RWPE1 (cell line): Measurements from ENCODE around the gene LILRB2.

Experiments used
- CTCF ChIA-PET: fragments of 350-600 bp; sonication (Branson Sonifier 250); formaldehyde crosslinking; extraction: SDS; loops from one replicate; lab custom pipeline; 2021; lab: Yijun Ruan, JAX
- POLR2A ChIA-PET: fragments of 400-600 bp; formaldehyde crosslinking; extraction: SDS; loops from one replicate; lab custom pipeline; 2020; ENCODE audit warnings: antibody characterized with exemption; ENCODE audit not compliant: low non-redundant PET; lab: Yijun Ruan, JAX
- DNase-seq: peaks from one replicate; pipeline ENCODE4 v3.0.0; 2012; ENCODE audit warnings: low spot score
- H3K27ac ChIP-seq: fragments of 450-650 bp; 2 replicates; pipeline ENCODE4 v1.5.1; 2017
- CTCF ChIP-seq: fragments of 450-650 bp; conservative IDR thresholded peaks from 2 replicates; pipeline ENCODE4 v1.5.1; 2017; ENCODE audit warnings: low read depth, mild to moderate bottlenecking

Gene LILRB2

DNA sequence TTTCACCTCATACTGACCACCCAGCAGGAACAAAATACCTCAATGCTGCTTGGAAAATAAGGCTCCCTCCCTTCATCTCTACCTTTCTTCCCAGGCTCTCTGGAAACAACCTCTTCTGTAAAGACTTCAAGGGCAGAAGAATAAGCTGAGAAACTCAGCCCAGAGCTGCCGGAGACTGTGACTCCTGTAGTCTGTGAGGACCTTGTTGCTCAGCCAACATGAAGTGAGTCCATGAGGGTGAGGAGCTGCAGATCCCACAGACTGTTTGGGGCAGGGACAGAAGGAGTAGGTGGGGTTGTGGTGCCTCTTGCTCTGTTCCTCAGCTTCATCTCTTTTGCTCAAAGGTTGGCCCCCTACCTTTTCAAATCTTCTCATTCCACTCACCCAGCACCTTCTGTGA is 24.2 kb upstream of the LILRB2 start:
- TF ChIP-seq CTCF, result no peak
- H3K27ac ChIP-seq, result no peak overlapping the region
- no peak for DNase-seq
- POLR2A ChIA-PET, result no interaction called here
- CTCF ChIA-PET, result no interaction called here

DNA sequence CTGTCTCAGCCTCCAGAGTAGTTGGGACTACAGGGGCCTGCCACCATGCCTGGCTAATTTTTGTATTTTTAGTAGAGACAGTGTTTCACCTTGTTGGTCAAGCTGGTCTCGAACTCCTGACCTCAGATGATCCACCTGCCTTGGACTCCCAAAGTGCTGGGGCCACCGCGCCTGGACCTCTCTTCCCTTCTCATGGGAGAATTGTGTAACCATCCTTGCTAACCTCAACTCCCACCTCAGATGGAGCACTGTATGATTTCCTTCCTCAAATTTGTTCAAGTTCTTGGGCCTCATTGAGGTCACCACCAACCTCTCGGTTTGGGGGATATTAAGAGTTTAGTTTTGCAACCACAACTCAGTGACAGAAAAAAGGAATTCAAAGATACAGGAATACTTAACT is 21.3 kb upstream of the LILRB2 start:
- TF ChIP-seq CTCF, result no peak
- DNase-seq, result no peak
- POLR2A ChIA-PET, result no interaction called here
- no peak overlapping the region for H3K27ac ChIP-seq
- CTCF ChIA-PET, result no interaction called here

DNA sequence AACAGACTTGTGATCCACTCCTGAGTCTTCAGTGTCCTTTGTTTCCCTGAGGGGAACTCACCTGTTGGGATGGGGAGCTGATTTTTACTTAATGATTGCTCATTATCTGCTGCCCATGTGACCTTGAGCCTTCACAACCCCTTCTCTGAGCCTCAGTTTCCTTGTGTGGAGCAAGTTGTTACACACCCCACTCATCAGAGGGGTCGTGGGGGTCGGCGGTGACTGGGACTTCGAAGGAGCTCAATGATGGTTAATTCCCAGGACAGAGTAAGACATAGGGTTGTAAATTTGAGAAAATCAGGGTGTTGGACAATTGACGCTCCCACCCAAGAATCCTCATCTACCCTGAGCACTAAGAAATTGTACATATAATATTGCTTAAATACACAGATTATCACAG is 18.6 kb upstream of the LILRB2 start:
- CTCF ChIA-PET, result no interaction called here
- POLR2A ChIA-PET, result no interaction called here
- no peak for DNase-seq
- no peak overlapping the region for H3K27ac ChIP-seq
- TF ChIP-seq CTCF, result no peak

GRCh38 chr19:54299126-54299498 is 18.2 kb upstream of the LILRB2 start:
- TF ChIP-seq CTCF, result no peak
- no peak overlapping the region for H3K27ac ChIP-seq
- POLR2A ChIA-PET, result no interaction called here
- DNase-seq, result no peak
- CTCF ChIA-PET, result no interaction called here

- ChIA-PET POLR2A (no interaction called here), CTCF (no interaction called here)
- no peak for DNase-seq
These were observed 17.6 kb upstream of the LILRB2 start for GRCh38 chr19:54298357-54299125.

DNA sequence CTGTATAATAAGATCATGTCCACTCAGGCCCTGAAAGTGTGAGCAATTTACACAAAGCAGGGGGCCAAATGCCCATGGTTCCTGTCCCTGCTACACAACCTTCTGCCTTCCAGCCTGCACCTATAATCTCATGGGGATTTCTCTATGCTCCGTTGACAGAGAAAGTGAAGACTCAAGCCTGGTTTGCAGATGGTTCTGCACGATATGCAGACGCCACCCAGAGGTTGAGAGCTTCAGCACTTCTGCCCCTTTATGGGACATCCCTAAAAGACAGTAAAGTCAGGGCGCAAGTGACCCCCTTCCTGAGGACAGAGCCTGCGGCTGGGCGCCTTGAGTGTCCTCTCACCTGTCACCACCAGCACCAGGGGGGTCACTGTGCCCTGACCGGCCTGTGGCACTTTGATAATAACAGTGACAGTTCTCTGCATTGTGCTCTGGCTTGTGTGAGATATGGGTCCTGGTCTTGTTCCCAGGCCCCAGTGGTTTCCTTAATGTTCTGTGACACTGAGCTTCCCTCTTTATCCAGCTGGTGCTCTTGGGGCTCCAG is 16.9 kb upstream of the LILRB2 start:
- no peak overlapping the region for H3K27ac ChIP-seq
- CTCF ChIA-PET, result interaction anchor here (0.6 to 0.8 kb wide), 2 partner anchors 258 to 270 kb away, joined by 3 to 5 read pairs; no protein-coding TSS in a partner anchor
- TF ChIP-seq CTCF, result no peak
- no peak for DNase-seq
- POLR2A ChIA-PET, result no interaction called here

More at GRCh38 chr19:54298357-54299125, 17.6 kb upstream of the LILRB2 start:
- no peak overlapping the region for H3K27ac ChIP-seq
- TF ChIP-seq CTCF, result no peak
